B cell (primary cell): Measurements from ENCODE around the gene SH3BGRL3. TPM values are rescaled to one million over a fixed set of nuclear protein-coding genes. Genes with fewer than 3 reads are reported as not detected.

Experiments
- ATAC-seq: fragments of 200-7000 bp; cut with Tn5 transposase; one replicate; pipeline ENCODE4 v1.10.0; 2021; ENCODE audit warnings: low read depth, mild to moderate bottlenecking, moderate number of reproducible peaks, moderate library complexity
- CTCF ChIA-PET: fragments of 350-600 bp; sonication (Branson Sonifier 250); formaldehyde crosslinking; loops from one replicate; lab custom pipeline; 2021; ENCODE audit warnings: antibody characterized with exemption, inconsistent platforms; lab: Charles Lee
- POLR2A ChIA-PET: fragments of 350-600 bp; sonication (Branson Sonifier 250); formaldehyde crosslinking; loops from one replicate; lab custom pipeline; 2021; ENCODE audit warnings: antibody characterized with exemption; lab: Charles Lee
- DNase-seq: peaks from one replicate; pipeline ENCODE4 v3.0.0; 2013
- H2AFZ ChIP-seq: 2 replicates; pipeline ENCODE4 v1.6.1; 2012; ENCODE audit warnings: mild to moderate bottlenecking, low read depth, low read length; ENCODE audit not compliant: insufficient read depth, poor library complexity, severe bottlenecking
- H3K27ac ChIP-seq, 2 donors: 1 replicate in 1 of 2; 2 replicates in 1 of 2; pipeline ENCODE4 v1.5.1; 2012 to 2013; ENCODE audit warnings: low read length in 2 of 2, mild to moderate bottlenecking in 2 of 2, moderate library complexity in 1 of 2
- H3K27me3 ChIP-seq, 4 experiments: fragments of 200-600 bp in 1 of 4; sonication (generic) in 1 of 4; replicated peaks in 1 of 4; 1 replicate in 2 of 4; 2 replicates in 2 of 4; pipeline versions ENCODE4 v1.6.1 to v1.7.0; 2013 to 2016; ENCODE audit warnings: low read length in 3 of 4, mild to moderate bottlenecking in 2 of 4, mixed read lengths in 1 of 4, moderate library complexity in 1 of 4; ENCODE audit not compliant: insufficient read depth in 4 of 4, control insufficient read depth in 3 of 4; ENCODE audit errors: control extremely low read depth in 1 of 4
- H3K36me3 ChIP-seq, 2 experiments: replicated peaks in 1 of 2; 1 replicate in 1 of 2; 2 replicates in 1 of 2; pipeline versions ENCODE4 v1.6.1 to v1.7.1; 2013; ENCODE audit warnings: low read length in 1 of 2; ENCODE audit not compliant: insufficient read depth in 2 of 2, control insufficient read depth in 1 of 2; ENCODE audit errors: control extremely low read depth in 1 of 2, extremely low read depth in 1 of 2
- H3K4me1 ChIP-seq, 2 donors: fragments of 200-600 bp in 1 of 2; sonication (generic) in 1 of 2; 1 replicate in 1 of 2; 2 replicates in 1 of 2; pipeline versions ENCODE4 v1.5.1 to v1.6.1; 2013 to 2017; ENCODE audit warnings: low read length in 2 of 2; ENCODE audit not compliant: control insufficient read depth in 2 of 2, insufficient read depth in 2 of 2
- H3K4me2 ChIP-seq: replicated peaks from 2 replicates; pipeline ENCODE3; 2012; ENCODE audit warnings: mild to moderate bottlenecking, low read depth, low read length; ENCODE audit not compliant: poor library complexity, severe bottlenecking
- H3K4me3 ChIP-seq, 5 experiments: fragments of 200-600 bp in 1 of 5; sonication (generic) in 1 of 5; 1 replicate in 3 of 5; 2 replicates in 2 of 5; pipeline versions ENCODE4 v1.5.1 to v1.7.0; 2011 to 2016; ENCODE audit warnings: low read length in 4 of 5, mild to moderate bottlenecking in 4 of 5, low read depth in 2 of 5, control low read depth in 1 of 5, moderate library complexity in 1 of 5; ENCODE audit not compliant: insufficient read depth in 1 of 5; ENCODE audit errors: control extremely low read depth in 1 of 5, extremely low read depth in 1 of 5
- H3K79me2 ChIP-seq: fragments of 200-600 bp; sonication (generic); one replicate; pipeline ENCODE4 v1.6.0; 2016; ENCODE audit warnings: low read length; ENCODE audit not compliant: control insufficient read depth, insufficient read depth
- H3K9ac ChIP-seq: fragments of 200-600 bp; sonication (generic); 2 replicates; pipeline ENCODE4 v1.6.1; 2017; ENCODE audit warnings: mild to moderate bottlenecking, low read length, moderate library complexity
- H3K9me3 ChIP-seq, 3 donors: one replicate each; pipeline versions ENCODE4 v1.6.1 to v1.7.1; 2013; ENCODE audit warnings: low read length in 2 of 3; ENCODE audit not compliant: control insufficient read depth in 2 of 3, insufficient read depth in 1 of 3; ENCODE audit errors: control extremely low read depth in 1 of 3
- H4K20me1 ChIP-seq: 2 replicates; pipeline ENCODE4 v1.6.0; 2012; ENCODE audit warnings: mild to moderate bottlenecking, low read length; ENCODE audit not compliant: insufficient read depth, control insufficient read depth, poor library complexity, severe bottlenecking
- H3K27ac Mint-ChIP-seq: one replicate; pipeline ENCODE4 v1.8.0; 2021; ENCODE audit warnings: mixed read lengths
- H3K27me3 Mint-ChIP-seq: one replicate; pipeline ENCODE4 v1.8.0; 2021; ENCODE audit warnings: mixed read lengths
- H3K4me1 Mint-ChIP-seq: one replicate; pipeline ENCODE4 v1.8.0; 2021; ENCODE audit warnings: mixed read lengths
- H3K4me3 Mint-ChIP-seq: one replicate; pipeline ENCODE4 v1.8.0; 2021; ENCODE audit warnings: mixed read lengths
- H3K9me3 Mint-ChIP-seq: one replicate; pipeline ENCODE4 v1.8.0; 2022; ENCODE audit warnings: mixed read lengths; ENCODE audit not compliant: insufficient read depth
- CTCF ChIP-seq: fragments of 200-600 bp; IDR thresholded peaks from one replicate; pipeline ENCODE4 v1.8.0; 2022; ENCODE audit warnings: antibody characterized with exemption, mild to moderate bottlenecking
- EZH2 ChIP-seq: IDR thresholded peaks from 2 replicates; pipeline ENCODE4 v1.6.1; 2012; ENCODE audit warnings: borderline replicate concordance, low read depth, mild to moderate bottlenecking, moderate library complexity, low read length; ENCODE audit not compliant: insufficient read depth, poor library complexity, severe bottlenecking
- WGBS: methylation state at CpG from one replicate; pipeline ENCODE4 v1.1.5; 2013; ENCODE audit warnings: missing lambda C conversion rate; ENCODE audit not compliant: insufficient coverage; 5-methylcytosine and 5-hydroxymethylcytosine counted together
- intact Hi-C: fragments of 100-400 bp; cut with micrococcal nuclease; formaldehyde crosslinking; loops from one replicate; pipeline ENCODE4 v1.10.0; 2022
- polyA plus RNA-seq: library from polyadenylated mRNA; depleted of rRNA; stranded (reverse); fragments of >200 nt; gene quantifications from 2 replicates; pipeline ENCODE4 v1.2.3, GENCODE V29; 2012
- total RNA-seq, 2 donors: library from RNA; stranded (reverse); fragments of 120-200 nt in 1 of 2; gene quantifications; 1 replicate in 1 of 2; 2 replicates in 1 of 2; pipeline versions ENCODE4 v1.2.3 to v1.2.4, GENCODE V29; 2013 to 2022

SH3BGRL3 gene
- total and polyA plus RNA-seq, 2 donors (not counting 1 experiment from before 2014, with no cell fraction given), result 150 to 232 TPM

- H3K4me3 Mint-ChIP-seq, result no peak overlapping the region
- peaks cover 0 to 4% of the 10 kb centered on the region in 2 donors for H3K4me1 ChIP-seq
- no peak overlapping the region for H3K4me2 ChIP-seq
- DNase-seq (no peak), ATAC-seq (no peak)
- no peak overlapping the region for H3K4me3 ChIP-seq
- no peaks in the 10 kb centered on the region for H3K27me3 ChIP-seq
- no peak overlapping the region for H3K9ac ChIP-seq
- no peaks in the 10 kb centered on the region for H4K20me1 ChIP-seq
- intact Hi-C loops, result no loop called here
- no peaks in the 10 kb centered on the region for H3K27me3 Mint-ChIP-seq
- no peak overlapping the region for H2AFZ ChIP-seq
- TF ChIP-seq CTCF, result no peak
- no peak for TF ChIP-seq EZH2
- no peaks in the 10 kb centered on the region for H3K9me3 Mint-ChIP-seq
- peaks cover 7% of the 10 kb centered on the region for H3K4me1 Mint-ChIP-seq
- 100% methylated on average over 1 of the region's 7 CpGs for WGBS
- H3K27ac ChIP-seq, result no peak overlapping the region
- peaks cover 6% of the 10 kb centered on the region for H3K79me2 ChIP-seq
- no peak overlapping the region for H3K27ac Mint-ChIP-seq
- ChIA-PET POLR2A (no interaction called here), CTCF (interaction anchor here (1.4 kb wide), 1 partner anchor 18 kb away, joined by 3 read pairs; no protein-coding TSS in a partner anchor)
- peaks cover 0 to 12% of the 10 kb centered on the region in 2 experiments for H3K36me3 ChIP-seq
- no peaks in the 10 kb centered on the region for H3K9me3 ChIP-seq
Measured at GRCh38 chr1:26252718-26253117, 27.2 kb upstream of the SH3BGRL3 start.

- no peak for ATAC-seq
- H3K27me3 Mint-ChIP-seq, result no peaks in the 10 kb centered on the region
- peaks cover 6% of the 10 kb centered on the region for H3K79me2 ChIP-seq
- peaks cover 4 to 12% of the 10 kb centered on the region in 2 donors for H3K4me1 ChIP-seq
- H4K20me1 ChIP-seq, result no peaks in the 10 kb centered on the region
- no peak overlapping the region for H2AFZ ChIP-seq
- DNase-seq, result no peak
- H3K4me3 ChIP-seq, result no peak overlapping the region
- peaks cover 0 to 16% of the 10 kb centered on the region in 2 experiments for H3K36me3 ChIP-seq
- intact Hi-C loops, result no loop called here
- H3K9ac ChIP-seq, result no peak overlapping the region
- peaks cover 19% of the 10 kb centered on the region for H3K4me1 Mint-ChIP-seq
- CTCF ChIA-PET, result no interaction called here
- H3K4me3 Mint-ChIP-seq, result no peak overlapping the region
- H3K27ac ChIP-seq, result no peak overlapping the region
- WGBS, result no CpG with 5 or more reads among the region's 3 CpGs
- H3K27ac Mint-ChIP-seq, result no peak overlapping the region
- H3K27me3 ChIP-seq, result no peaks in the 10 kb centered on the region
- TF ChIP-seq EZH2 (no peak), CTCF (no peak)
- POLR2A ChIA-PET, result no interaction called here
- no peaks in the 10 kb centered on the region for H3K9me3 ChIP-seq
- H3K4me2 ChIP-seq, result no peak overlapping the region
- H3K9me3 Mint-ChIP-seq, result no peaks in the 10 kb centered on the region
Measured at GRCh38 chr1:26254404-26254803, 25.5 kb upstream of the SH3BGRL3 start.
